Fibroblast of skin of right biceps (primary cell): ENCODE measurements around the gene MYL5.
"Not testable (repeated sequence)": the region's sequence is repeated elsewhere in the genome, so short reads cannot be mapped to it uniquely, and the experiment has no call there.

ENCODE experiments used
- DNase-seq: peaks from one replicate; pipeline ENCODE4 v3.0.0-alpha.2; 2013

MYL5 gene

DNA sequence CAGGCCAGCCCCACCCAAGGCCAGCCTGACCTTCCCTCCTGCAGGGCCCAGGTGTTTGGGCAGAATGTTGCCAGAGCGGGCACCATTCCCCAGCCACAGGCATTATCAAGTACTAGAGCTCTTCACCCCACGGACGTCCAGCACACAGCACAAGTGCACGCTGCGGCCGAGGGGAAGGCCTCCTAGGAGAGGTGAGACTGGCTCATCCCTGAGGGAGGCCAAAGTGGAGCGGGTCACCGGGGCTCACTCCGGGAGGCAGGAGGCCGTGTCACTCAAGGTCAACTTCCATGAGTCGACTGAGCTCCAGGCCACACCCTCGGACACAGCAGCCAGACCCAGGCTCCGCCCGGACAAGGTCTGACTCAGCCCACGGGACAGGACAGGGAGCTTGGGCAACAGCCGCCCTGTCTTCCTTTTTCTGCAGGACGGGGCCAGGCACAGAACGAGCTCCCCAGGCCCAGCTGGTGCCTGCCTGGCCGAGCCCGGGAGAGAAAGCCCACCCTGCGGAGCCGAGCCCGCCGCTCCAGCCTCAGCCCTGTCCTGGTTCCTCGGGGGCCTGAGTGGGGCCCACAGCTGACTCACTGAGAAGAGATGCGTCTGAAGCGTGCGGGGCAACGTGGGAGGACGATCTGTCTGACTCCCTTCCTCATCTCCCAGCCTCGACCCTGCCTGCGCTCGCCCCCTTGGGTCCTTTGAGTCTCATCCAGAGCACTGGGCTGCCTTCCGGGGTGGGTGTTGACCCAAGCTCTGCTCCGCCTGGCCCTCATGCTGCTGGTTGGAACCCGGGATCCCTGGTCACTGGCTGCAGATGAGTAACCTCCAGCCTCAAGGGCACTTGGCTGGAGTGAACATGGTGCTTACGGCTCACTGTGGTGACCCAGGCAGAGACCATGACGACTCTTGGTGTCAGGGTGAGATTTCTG lies 13.0 kb downstream of the MYL5 start:
- peak; percentile 54 for DNase-seq

DNA sequence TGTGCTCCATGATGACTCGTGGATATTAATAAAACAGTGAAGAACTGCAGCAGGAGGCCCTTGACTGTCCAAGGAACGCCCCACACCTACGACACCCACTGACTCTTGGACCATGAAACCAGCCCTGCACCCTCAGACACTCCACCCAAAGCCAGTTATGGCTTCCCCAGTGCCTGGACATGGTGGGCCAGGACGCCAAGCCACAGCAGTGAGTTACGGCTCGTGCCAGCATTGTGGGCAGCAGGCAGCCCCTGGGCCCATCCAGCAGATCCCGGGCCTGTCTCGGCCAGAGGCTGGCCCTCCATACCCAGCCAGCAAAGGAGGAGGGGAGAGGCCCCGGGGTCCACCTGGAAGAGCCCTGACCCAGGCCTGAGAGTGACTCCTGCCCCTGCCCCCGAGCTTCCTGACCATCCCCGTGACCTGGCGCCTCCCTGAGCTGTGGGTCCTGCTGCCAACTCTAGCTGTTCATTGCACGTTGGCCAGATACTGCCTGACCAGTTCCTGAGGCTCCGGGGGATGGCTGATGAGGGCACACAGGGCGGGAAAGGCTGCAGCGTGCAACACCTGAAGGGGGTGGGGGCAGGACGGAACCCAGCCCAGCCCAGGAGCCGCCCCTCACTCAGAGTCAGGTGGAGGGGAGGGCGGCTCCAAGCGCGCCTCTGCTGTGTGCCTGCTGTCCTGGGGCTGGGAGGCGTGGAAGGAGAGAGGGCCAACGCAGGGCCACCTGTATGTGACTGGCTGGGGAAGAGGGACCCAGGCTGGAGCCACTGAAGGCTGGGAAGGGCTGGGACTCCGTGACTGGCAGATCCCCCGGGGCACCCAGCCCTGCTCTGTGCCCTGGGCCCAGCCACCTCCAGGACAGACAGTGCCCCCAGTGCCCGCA lies 13.9 kb downstream of the MYL5 start:
- DNase-seq, result no peak

DNA sequence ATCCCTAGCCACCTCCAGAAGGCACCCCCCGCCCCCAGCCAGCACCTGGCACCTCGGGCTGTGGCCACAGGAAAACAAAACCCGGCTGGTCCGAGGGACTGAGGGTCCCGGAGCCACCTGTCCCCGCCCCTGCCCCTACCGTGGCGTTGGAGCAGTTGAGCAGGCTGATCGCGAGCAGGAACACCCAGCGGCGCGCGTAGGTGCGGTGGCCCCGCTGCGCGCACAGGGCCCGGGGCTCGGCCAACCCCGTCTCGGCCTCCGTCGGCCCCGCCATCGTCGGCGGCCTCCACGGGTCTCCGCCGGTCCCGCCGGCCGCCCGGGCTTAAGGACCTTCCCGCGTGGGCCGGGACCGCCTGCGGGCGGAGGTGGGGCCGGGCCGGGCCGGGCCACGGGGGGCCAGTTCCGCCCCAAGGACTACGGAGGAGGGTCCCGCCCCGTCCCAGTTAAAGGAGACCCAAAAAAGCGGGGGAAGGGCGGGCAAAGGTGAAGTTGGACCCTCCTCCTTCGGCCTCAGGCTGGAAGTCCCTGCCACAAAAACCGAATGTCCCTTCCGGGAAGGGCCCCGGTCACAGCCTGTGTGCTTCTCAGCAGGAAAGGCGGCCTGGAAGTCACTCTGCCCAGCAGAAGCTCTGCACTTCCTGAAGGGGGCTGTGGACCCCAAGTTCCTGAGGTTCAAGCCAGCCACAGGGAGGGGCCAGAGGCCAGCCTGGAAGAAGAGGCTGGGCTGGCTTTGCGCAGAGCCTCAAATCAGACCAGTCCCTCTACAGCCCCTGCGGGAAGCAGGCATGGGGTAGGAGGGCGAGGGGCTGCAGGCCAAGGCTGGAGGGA lies 14.7 kb downstream of the MYL5 start, which contains the start of gene SLC49A3:
Gene SLC49A3, minus strand, starts transcription at position 298 of the 828 bp plus-strand sequence. Its CDS starts 24 bp downstream, at position 274.
- no peak for DNase-seq

DNA sequence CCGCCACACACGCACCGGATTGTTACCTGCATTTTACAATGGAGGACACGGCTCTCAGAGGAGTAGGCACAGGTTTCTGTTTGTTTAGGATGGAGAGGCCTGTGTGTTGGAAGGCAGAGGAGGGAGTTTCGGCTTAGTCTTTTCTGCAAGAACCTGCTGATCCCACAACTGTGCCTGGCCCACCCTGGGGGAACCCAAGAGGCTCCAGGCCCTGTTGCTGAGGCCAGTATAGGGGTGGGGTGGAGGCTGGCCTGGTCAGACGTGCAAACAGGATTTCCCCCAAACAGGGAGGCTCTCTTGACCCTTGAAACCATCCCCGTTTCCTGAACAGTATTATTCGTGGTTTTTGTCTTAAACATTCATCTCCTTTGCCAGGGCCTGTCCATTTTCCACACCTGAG lies 15.4 kb downstream of the MYL5 start:
- no peak for DNase-seq

DNA sequence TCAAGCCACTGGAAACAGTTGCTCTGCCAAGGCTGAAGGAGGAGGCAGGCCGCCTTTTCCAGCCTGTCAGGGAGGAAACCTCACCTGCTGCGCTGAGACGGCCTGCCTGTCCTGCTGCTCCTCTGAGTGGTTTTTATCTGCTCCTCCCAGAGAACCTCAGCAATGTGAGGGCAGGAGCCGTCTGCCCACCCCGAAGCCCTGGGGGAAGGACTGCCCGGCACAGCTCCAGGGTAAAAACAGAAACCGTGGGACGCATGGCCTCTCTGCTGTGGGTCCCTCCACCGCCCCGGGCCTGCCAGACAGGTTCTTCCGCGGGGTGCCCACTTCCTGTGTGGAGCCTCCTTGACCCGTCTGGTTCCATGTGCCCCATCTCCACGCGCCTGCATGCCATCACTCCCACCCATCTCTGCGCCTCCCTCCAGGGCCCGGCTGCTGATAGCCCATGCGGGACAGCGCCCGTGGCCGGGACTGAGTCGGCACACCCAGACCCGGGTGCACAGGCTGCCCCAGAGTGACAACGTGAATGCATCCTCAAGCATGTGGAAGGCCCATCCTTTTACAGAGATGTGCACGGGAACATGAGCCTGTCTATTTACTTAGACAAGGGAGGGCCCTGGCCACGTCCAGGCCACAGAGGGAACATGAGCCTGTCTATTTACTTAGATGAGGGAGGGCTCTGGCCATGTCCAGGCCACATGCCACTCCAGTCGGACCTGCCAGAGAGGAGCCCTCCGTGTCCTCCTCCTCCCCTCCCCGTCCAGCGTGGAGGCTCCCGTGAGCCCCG lies 18.6 kb downstream of the MYL5 start:
- no peak for DNase-seq

DNA sequence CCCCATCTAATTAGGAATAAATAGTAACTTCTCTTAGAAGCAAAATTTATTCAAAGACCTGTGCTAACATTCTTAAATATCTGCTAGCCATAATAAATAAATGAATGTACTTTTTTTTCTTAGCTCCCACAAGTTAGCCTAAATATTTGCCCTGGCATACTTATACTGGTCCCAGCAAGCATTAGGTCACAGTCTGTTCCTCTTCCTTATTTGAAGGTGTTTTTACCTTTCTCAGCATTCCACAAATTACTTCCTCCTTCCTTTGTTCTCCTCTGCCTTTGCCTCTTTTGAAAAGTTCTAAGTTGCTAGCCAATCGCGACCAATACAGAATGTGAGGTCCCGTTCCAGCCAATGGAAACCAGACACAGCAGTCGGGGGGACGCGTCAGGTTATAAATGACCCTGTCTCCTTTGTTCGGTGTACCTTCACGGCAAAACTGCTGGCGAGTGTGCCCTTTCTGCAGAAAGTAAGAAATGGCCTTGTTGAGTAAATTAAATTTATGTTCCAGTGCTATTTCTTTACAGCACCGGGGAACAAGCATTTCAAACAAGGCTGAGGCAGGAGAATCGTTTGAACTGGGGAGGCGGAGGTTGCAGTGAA lies 20.1 kb downstream of the MYL5 start:
- DNase-seq, result not testable (repeated sequence)

DNA sequence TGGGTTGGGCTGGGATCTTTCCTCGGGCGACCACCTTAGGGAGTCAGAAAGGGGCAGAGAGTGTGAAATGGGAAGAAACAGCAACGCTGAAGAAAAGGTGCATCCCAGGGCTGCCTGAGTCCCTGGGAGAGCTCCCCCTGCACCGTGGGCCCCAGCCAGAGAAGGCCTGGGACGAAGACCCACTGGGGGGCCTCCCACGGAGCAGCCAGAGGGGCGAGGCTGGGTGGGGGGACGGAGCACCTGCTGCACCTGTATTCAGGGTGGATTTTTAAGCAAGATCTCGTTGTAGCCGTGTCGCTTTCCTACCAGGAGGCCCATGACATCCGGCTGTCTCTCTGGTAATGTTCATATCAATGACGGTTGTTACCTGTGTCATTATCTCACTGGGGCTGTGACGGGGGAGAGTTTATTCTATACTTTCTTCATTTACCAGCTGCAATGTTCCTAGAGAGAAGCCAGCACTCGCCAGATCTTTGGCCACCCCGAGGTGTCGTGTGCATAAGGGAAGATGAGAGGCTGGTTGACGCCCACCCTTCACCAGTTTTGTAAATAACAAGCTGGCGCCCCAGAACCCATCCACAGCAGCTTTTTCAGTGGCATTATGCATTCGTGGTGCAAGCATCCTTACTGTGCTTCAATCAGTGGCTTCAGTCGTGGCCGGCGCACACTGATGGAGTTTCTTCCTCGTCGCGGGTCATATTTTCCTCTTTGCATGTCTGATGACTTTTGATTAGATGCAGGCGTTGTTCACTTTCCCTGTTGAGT lies 25.7 kb downstream of the MYL5 start:
- DNase-seq, result no peak

DNA sequence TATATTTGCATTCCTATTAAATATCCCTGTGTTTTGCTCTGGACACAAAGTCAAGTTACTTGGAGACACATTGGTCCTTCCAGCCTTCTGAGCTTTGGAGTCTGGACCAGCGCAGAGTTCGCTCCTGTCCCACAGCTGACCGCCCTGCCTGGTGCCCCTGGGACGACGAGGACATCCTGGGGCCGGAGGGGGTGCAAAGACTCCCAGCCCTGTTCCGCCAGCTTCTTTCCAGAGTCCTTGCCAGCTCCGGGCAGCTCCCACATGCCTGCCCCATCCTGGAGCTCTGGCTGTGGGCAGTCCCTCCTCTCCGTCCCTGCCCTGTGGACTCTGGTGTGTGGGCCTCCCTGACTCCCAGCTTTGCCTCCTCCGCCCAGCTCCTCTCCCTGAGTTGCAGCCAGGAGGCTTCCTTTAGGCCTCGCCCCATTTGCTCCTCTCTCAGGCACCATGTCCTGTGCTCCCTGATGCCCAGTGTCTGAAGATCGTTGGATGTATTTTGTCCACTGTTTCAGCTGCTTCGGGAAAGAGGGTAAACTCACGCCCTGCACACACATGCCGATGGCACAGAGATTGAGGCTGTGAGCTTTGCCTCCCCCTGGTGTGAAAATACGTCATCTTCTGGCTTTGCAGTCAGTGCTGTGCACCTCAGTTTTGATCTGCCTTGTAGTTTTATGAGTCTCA lies 26.4 kb downstream of the MYL5 start:
- no peak for DNase-seq

DNA sequence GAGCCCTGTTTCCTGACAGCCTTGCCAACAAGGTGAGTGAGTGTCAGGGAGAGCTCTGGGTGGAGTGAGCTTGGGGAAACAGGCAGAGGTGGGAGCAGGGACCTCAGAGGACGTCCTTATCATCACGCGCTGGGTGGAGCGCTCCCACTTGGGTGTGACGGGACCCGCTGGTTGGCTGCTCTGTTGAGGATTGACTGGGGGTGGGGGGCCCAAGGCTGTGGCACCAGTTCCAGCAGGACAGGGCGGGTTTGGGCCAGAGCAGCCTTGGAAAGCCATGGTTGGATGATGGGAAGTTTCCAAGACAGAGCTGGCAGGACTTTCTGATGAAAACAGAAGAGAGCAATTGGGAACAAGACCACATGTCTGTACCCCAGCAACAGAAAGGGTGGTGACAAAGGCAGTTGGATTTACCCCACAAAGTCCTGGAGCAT lies 28.3 kb downstream of the MYL5 start:
- no peak for DNase-seq

DNA sequence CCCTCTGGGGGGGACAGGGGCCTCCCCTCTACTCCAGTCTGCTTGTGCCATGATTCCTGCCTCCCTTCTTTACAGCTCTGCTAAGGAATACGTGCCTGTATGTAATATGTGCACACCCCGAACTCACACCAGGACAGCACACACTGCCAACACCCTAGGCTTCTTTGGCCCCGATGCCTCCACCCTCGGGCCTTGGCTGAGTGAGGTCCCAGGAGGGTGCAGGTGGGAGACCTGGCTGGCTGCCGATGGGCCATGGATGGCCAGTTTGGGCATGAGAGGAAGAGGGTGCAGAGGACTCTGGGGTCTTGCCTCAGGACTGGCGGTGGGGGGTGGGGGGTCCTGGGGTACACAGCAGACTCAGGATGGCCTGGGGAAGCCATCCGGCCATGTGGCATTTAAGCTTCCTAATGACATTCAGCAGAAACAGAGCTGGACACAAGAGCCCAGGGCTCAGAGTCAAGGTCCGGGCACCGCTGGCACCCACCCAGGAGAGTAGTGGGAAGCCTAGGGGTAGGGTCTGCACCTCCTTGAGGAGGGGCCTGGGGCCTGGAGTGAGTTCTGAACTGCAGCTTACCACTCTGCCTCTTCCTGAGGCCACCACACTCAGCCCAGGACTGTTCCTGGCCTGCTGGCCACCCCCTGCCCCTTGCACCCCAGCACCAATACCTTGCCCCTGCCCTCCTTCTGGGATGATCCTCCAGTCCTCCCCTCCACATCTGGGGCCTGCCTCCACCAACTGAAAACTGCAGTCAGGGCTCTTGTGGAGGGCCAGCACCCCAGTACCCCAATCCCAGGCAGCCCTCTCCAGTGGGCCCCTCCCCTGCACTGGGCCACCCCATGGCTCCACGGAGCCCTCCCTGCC lies 29.2 kb downstream of the MYL5 start:
- no peak for DNase-seq

DNA sequence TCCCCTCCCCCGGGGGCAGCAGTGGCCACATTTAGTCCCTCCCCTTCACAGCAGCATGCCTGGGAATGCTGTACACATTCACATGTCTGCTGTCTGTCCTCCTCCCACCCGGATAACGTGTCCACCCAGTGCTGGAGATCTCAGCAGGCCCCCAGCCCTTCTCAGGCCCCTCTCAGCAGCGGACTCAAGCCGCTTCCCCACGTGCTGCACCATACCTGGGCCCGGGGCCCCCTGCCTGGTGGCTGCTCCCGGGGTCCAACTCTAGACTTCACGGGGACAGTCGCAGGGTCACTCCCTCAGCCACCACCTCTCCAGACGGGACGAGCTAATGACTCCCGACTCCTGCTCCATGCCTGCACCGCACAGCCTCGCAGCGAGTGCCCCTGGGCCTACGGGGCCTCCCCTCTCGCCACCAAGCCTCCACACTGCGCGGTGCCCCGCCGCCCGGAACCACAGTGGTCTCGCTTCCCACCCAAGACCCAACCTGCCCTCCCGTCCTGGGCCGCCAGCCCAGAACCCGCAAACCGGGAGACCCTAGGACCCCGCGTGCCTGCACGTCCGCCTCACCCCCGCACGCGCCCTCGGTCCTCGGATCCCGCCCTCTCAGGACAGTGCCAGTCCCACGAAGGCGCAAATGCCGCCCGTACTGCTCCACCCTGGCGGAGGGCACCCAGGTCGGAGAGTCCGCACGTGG lies 30.0 kb downstream of the MYL5 start:
- DNase-seq, result no peak

DNA sequence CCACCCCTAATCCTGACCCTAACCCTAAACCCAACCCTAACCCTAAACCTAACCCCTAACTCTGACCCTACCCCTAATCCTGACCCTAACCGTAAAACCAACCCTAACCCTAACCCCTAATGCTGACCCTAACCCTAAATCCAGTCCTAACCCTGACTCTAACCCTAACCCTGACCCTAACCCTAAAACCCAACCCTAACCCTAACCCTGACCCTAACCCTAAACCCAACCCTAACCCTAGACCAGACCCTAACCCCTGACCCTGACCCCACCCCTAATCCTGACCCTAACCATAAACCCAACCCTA lies 30.6 kb downstream of the MYL5 start:
- no peak for DNase-seq

DNA sequence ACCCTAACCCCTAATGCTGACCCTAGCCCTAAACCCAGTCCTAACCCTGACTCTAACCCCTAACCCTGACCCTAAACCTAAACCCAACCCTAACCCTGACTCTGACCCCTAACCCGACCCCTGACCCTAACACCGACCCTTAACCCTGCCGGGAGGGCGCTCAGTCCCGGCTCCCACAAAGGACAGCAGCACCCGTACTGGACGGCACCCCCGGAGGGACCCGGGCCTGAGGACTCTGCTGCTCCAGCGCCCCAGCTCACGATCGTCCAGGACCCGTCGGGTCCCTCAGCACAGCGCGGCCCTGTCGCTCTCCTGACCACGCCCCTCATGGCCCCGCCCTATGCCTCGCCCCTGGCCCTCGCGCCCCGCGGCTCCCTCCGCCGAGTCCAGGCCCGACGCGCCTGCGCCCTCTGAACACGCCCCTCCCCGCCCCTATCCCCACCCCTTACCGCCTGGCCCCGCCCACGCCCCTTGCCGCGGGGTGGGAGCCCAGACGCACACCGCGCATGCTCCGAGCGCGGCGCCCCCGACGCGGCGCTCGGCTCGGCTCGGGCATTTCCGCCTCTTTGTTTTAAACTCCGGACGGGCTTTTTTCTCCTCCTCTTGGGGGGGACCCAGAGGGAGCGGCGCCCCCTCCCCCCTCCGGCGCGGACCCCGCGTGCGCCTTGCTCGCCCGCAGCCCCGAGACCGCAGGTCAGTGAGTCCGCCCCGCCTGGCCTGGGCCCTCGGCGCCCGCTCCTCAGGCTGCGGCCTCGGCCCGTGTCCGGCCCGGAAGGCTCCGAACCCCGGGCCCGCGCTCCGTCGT lies 31.1 kb downstream of the MYL5 start, which contains the start of gene PCGF3:
Gene PCGF3, plus strand, starts transcription at position 555 of the 805 bp plus-strand sequence. CDS start 27,849 bp downstream, outside the sequence.
- DNase-seq, result peak; percentile 95

DNA sequence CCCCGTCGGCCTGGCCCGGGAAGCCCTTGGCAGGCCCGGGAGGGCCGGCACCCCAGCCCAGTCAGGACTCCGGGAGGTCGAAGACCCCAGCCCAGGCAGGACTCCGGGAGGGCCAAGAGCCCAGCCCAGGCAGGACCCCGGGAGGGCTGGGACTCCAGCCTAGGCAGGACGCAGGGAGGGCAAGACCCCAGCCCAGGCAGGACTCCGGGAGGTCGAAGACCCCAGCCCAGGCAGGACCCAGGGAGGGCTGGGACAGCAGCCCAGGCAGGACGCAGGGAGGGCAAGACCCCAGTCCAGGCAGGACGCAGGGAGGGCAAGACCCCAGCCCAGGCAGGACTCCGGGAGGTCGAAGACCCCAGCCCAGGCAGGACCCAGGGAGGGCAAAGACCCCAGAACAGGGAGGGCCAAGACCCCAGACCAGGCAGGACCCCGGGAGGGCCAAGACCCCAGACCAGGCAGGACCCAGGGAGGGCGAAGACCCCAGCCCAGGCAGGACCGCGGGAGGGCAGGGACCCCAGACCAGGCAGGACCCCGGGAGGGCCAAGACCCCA lies 31.8 kb downstream of the MYL5 start:
- DNase-seq, result not testable (repeated sequence)

DNA sequence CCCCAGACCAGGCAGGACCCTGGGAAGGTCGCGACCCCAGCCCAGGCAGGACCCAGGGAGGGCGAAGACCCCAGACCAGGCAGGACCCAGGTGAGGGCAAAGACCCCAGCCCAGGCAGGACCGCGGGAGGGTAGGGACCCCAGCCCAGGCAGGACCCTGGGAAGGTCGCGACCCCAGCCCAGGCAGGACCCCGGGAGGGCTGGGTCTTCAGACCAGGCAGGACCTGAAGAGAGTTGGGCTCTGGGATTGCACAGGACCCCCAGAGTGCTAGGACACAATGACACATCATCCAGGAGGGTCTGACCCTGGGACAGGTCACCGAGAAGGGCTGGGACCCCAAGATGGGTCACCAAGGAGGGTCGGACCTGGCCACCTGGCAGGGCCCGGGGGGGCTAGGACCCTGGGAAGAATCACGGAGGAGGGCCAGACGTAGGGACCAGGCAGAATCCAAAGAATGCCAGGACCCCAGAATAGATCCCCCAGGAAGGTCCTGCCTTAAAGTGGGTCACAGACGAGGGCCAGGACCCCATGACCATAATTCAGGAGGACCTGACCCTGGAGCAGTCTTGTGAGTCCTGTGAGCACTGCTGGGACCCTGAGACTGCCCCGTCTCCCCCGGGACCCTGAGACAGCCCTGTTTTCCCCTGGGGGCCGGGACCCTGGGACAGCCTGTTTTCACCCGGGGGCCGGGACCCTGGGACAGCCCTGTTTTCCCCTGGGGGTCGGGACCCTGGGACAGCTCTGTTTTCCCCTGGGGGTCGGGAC lies 32.7 kb downstream of the MYL5 start:
- no peak for DNase-seq

DNA sequence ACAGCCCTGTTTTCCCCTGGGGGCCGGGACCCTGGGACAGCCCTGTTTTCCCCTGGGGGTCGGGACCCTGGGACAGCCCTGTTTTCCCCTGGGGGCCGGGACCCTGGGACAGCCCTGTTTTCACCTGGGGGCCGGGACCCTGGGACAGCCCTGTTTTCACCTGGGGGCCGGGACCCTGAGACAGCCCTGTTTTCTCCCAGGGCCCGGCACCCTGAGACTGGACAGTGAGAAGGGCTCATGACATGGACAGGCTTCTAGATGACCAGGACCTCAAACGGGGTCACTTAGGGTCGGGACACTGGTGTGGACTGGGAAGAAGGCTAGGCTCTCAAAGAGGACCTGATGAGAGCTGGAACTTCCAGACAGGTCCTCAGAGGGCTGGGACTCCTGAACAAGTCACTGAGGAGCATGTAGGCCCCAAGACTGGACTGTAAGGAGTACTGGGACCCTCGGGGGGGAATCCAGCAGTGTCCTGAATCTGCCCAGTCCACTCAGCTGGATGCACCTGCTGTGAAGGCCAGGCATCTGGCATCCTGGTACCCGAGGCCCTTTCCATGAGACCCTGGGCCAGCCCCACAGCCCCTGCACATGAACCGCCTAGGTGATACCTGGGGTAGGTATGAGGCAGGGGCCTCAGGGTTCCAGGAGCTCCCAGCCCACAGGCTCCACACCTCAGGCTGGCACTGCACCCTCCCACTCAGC lies 33.7 kb downstream of the MYL5 start:
- no peak for DNase-seq
